GM19043 (cell line): ENCODE results near the gene DDX56.
"Not testable (repeated sequence)": the region's sequence is repeated elsewhere in the genome, so short reads cannot be mapped to it uniquely, and the experiment has no call there.

ENCODE experiments used
- ATAC-seq: cut with Tn5 transposase; IDR thresholded peaks from one replicate; pipeline ENCODE4 v1.9.1; 2021; ENCODE audit warnings: low read depth; ENCODE audit not compliant: unreplicated experiment

Gene DDX56

GRCh38 chr7:44597181-44597580 is 23.5 kb upstream of the DDX56 start:
- ATAC-seq: not testable (repeated sequence)

- no peak for ATAC-seq
These were observed 22.4 kb upstream of the DDX56 start for GRCh38 chr7:44595934-44596635.

GRCh38 chr7:44590910-44591309 is 17.2 kb upstream of the DDX56 start:
- ATAC-seq: no peak

- no peak for ATAC-seq
These were observed 14.4 kb upstream of the DDX56 start for GRCh38 chr7:44587843-44588711.

GRCh38 chr7:44583146-44583865 is 9.6 kb upstream of the DDX56 start:
- no peak for ATAC-seq

GRCh38 chr7:44581879-44582603 is 8.3 kb upstream of the DDX56 start, which contains the start of gene TMED4:
TMED4 (minus strand) TSS chr7:44582231; CDS start chr7:44582206, 25 bp downstream.
- ATAC-seq: peak; percentile 87

GRCh38 chr7:44580945-44581878 is 7.5 kb upstream of the DDX56 start:
- ATAC-seq: peak; percentile 37

GRCh38 chr7:44576228-44576627 is 2.5 kb upstream of the DDX56 start:
- ATAC-seq: no peak

- ATAC-seq: no peak
These were observed 1.3 kb upstream of the DDX56 start for GRCh38 chr7:44575054-44575453.

GRCh38 chr7:44574287-44574872 is 672 bp upstream of the DDX56 start:
- no peak for ATAC-seq

GRCh38 chr7:44572771-44573170 is 937 bp downstream of the DDX56 start:
- no peak for ATAC-seq

- no peak for ATAC-seq
These were observed 3.7 kb downstream of the DDX56 start for GRCh38 chr7:44569959-44570358.

GRCh38 chr7:44568771-44569560 is 4.7 kb downstream of the DDX56 start:
- no peak for ATAC-seq

GRCh38 chr7:44567884-44568283 is 5.8 kb downstream of the DDX56 start:
- ATAC-seq: no peak

GRCh38 chr7:44566680-44567079 is 7.0 kb downstream of the DDX56 start:
- ATAC-seq: no peak

GRCh38 chr7:44565795-44566559 is 7.7 kb downstream of the DDX56 start:
- ATAC-seq: peak; percentile 34

GRCh38 chr7:44565097-44565794 is 8.5 kb downstream of the DDX56 start:
- peak; percentile 53 for ATAC-seq
